Urinary bladder (tissue), 4 donors: Measurements from ENCODE around the gene P4HTM. TPM values are rescaled to one million over a fixed set of nuclear protein-coding genes. Genes with fewer than 3 reads are reported as not detected.

Experiments used
- DNase-seq: peaks from one replicate; pipeline ENCODE4 v3.0.0-alpha.2; 2015; ENCODE audit errors: extremely low spot score
- H3K27ac ChIP-seq: one replicate; pipeline ENCODE4 v1.5.1; 2013; ENCODE audit warnings: low read depth, mild to moderate bottlenecking, moderate library complexity
- H3K36me3 ChIP-seq: one replicate; pipeline ENCODE4 v1.6.1; 2013; ENCODE audit warnings: mild to moderate bottlenecking, moderate library complexity; ENCODE audit not compliant: insufficient read depth
- H3K4me1 ChIP-seq: one replicate; pipeline ENCODE4 v1.6.1; 2013; ENCODE audit warnings: mild to moderate bottlenecking, moderate library complexity; ENCODE audit not compliant: insufficient read depth
- H3K4me3 ChIP-seq: one replicate; pipeline ENCODE4 v1.5.1; 2013; ENCODE audit warnings: low read depth, low read length
- WGBS: extraction: QIAGEN DNeasy Blood & Tissue Kit; methylation state at CpG from one replicate; pipeline ENCODE4 v1.1.7; 2013; 5-methylcytosine and 5-hydroxymethylcytosine counted together
- polyA plus RNA-seq: library from polyadenylated mRNA; stranded (reverse); fragments of 200-250 nt; gene quantifications from one replicate; pipeline ENCODE4 v1.2.3, GENCODE V29; 2013
- total RNA-seq: library from RNA; depleted of rRNA; stranded (reverse); fragments of >200 nt; gene quantifications from one replicate; pipeline ENCODE4 v1.2.3, GENCODE V29; 2014
- donor health status: healthy with polysubstance abuse.
- donor health status: healthy.

Gene P4HTM
- total and polyA plus RNA-seq, 2 donors: 30.9 to 31.6 TPM

- Histone ChIP-seq H3K27ac (no peak overlapping the region), H3K36me3 (no peaks in the 10 kb centered on the region), H3K4me3 (no peak overlapping the region), H3K4me1 (no peaks in the 10 kb centered on the region)
- no peak for DNase-seq
Measured at GRCh38 chr3:48993834-48994233, 3.8 kb downstream of the P4HTM start.

DNA sequence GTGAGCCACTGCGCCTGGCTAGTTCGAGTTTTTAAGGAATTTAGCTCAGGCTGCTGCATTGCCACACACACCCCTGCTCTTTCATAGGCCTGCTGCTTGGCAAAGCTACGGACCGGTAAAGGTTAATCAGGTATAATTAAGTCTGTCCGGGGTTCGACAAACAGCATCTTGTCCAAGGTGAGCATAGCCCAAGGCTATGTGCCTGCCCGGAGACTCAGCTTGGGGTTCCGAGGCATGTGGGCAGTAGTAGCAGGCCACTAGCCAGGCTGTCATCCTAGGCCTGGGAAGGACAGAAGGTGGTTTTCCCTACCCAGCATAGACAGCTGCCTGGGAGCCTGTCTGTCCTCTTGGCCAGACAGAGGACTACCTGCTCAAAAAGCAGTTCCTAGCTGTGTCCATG lies 6.6 kb downstream of the P4HTM start:
- Histone ChIP-seq H3K27ac (no peak overlapping the region), H3K36me3 (no peaks in the 10 kb centered on the region), H3K4me1 (no peaks in the 10 kb centered on the region), H3K4me3 (no peak overlapping the region)
- no peak for DNase-seq
- WGBS: 92% methylated on average over 8 of the region's 8 CpGs

GRCh38 chr3:48997102-48997635 lies 7.1 kb downstream of the P4HTM start:
- no peak overlapping the region for H3K4me3 ChIP-seq
- H3K4me1 ChIP-seq: no peaks in the 10 kb centered on the region
- DNase-seq: no peak
- no peak overlapping the region for H3K27ac ChIP-seq
- no peaks in the 10 kb centered on the region for H3K36me3 ChIP-seq
- WGBS: 79% methylated on average over 8 of the region's 8 CpGs

GRCh38 chr3:48997714-48998637 lies 7.9 kb downstream of the P4HTM start:
- Histone ChIP-seq H3K4me3 (no peak overlapping the region), H3K4me1 (no peaks in the 10 kb centered on the region), H3K36me3 (no peaks in the 10 kb centered on the region), H3K27ac (no peak overlapping the region)
- no peak for DNase-seq
- 72% methylated on average over 20 of the region's 20 CpGs for WGBS

GRCh38 chr3:48999085-48999858 lies 9.2 kb downstream of the P4HTM start:
- no peak for DNase-seq
- no peak overlapping the region for H3K27ac ChIP-seq
- H3K4me1 ChIP-seq: no peaks in the 10 kb centered on the region
- 76% methylated on average over 8 of the region's 8 CpGs for WGBS
- H3K4me3 ChIP-seq: no peak overlapping the region
- H3K36me3 ChIP-seq: no peaks in the 10 kb centered on the region

DNA sequence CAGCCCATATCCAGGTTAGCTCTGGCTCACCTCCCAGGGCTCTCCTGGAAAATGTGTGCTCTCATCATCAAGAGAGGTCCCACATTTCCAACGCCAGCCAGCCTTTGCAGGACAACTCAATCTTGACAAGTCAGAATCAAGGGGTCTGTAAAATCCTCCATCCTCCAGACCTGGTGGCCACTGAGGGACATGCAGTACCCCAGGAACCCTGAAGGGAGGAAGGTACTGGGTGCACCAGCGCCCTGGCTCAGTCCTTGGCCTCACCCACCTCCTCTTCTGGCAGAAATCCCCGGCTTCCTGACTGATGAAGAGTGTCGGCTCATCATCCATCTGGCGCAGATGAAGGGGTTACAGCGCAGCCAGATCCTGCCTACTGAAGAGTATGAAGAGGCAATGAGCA lies 11.1 kb downstream of the P4HTM start:
- no peaks in the 10 kb centered on the region for H3K36me3 ChIP-seq
- DNase-seq: no peak
- H3K4me1 ChIP-seq: no peaks in the 10 kb centered on the region
- WGBS: 91% methylated on average over 6 of the region's 6 CpGs
- no peak overlapping the region for H3K27ac ChIP-seq
- no peak overlapping the region for H3K4me3 ChIP-seq

DNA sequence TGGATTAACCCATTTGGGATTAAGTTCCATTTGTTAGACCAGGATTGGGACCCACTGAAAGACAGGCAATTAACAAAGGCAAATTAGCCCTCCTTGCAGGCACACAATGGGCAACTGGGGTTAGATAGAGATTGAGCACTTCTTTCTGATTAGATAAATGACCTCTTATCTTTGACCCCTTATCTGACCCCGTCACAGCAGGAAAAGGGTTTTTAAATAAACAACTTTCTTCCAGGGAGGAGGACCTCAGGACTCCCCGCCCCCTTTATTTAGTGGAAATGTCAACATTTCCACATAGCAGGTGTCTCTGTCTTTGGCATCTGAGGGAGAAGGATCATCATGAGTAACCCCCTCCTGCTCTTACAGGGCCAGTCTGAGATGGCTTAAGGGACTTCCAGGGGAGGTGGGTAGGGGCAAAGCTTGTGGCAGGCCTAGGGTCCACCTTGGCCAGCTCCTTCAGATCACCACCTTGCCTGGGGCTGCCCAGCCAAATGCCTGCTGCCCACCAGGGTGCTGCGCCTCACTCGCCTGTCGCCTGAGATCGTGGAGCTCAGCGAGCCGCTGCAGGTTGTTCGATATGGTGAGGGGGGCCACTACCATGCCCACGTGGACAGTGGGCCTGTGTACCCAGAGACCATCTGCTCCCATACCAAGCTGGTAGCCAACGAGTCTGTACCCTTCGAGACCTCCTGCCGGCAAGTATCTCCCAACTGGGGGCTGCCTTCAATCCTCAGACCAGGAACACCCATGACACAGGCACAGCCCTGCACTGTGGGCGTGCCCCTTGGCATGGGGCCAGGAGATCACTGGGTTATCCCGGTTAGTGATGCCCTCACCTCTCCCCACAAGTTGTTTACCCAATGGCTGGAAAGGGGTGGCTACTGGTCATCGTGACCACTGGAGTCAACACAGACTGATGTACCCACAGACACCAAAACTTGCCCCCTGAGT lies 14.6 kb downstream of the P4HTM start:
- no peak for DNase-seq
- H3K27ac ChIP-seq: no peak overlapping the region
- no peaks in the 10 kb centered on the region for H3K36me3 ChIP-seq
- no peak overlapping the region for H3K4me3 ChIP-seq
- H3K4me1 ChIP-seq: no peaks in the 10 kb centered on the region
- 87% methylated on average over 16 of the region's 16 CpGs for WGBS

DNA sequence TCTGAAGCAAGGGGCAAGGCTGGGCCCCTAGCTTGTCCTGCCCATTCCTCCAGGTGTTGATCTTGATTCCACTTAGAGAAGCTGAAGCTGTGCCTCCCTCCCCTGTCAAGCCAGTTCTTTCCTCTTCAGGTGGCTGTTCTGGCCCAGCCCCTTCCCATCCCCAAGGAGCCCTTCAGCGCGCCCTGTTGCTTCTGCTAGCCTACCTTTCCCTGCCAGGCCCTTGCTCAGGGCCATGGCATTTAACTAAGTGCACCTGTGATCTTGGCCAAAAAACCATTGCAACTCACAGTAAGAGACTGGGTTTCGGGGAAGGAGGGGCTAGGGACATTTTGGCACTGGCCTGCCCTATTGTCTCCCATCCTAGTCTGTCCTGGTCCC lies 15.3 kb downstream of the P4HTM start:
- Histone ChIP-seq H3K27ac (no peak overlapping the region), H3K4me3 (no peak overlapping the region), H3K4me1 (no peaks in the 10 kb centered on the region), H3K36me3 (no peaks in the 10 kb centered on the region)
- 95% methylated on average over 3 of the region's 3 CpGs for WGBS
- DNase-seq: no peak

DNA sequence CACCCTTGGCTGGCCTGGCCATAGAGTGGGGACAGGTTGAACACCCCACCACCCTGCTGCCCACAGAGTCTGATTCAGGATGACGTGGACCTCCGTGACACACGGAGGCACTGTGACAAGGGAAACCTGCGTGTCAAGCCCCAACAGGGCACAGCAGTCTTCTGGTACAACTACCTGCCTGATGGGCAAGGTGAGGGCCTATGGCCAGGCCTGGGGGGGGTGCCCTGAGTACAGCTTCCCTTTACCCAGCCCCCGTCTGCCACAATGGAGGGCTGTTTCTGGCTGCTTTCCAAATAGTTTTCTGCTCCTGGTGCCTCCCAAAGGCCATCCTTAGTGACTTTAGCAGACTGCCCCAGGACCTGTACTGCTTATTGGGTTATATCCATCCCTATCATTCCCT lies 16.0 kb downstream of the P4HTM start:
- no peaks in the 10 kb centered on the region for H3K36me3 ChIP-seq
- DNase-seq: no peak
- peak overlapping the region; percentile 51 for H3K4me3 ChIP-seq
- no peaks in the 10 kb centered on the region for H3K4me1 ChIP-seq
- 91% methylated on average over 5 of the region's 5 CpGs for WGBS
- H3K27ac ChIP-seq: no peak overlapping the region

GRCh38 chr3:49006408-49007067 lies 16.5 kb downstream of the P4HTM start:
- H3K4me3 ChIP-seq: peak overlapping the region; percentile 51
- DNase-seq: no peak
- H3K4me1 ChIP-seq: no peaks in the 10 kb centered on the region
- H3K36me3 ChIP-seq: no peaks in the 10 kb centered on the region
- H3K27ac ChIP-seq: peak overlapping the region; percentile 88
- under 1% methylated on average over 32 of the region's 32 CpGs for WGBS

DNA sequence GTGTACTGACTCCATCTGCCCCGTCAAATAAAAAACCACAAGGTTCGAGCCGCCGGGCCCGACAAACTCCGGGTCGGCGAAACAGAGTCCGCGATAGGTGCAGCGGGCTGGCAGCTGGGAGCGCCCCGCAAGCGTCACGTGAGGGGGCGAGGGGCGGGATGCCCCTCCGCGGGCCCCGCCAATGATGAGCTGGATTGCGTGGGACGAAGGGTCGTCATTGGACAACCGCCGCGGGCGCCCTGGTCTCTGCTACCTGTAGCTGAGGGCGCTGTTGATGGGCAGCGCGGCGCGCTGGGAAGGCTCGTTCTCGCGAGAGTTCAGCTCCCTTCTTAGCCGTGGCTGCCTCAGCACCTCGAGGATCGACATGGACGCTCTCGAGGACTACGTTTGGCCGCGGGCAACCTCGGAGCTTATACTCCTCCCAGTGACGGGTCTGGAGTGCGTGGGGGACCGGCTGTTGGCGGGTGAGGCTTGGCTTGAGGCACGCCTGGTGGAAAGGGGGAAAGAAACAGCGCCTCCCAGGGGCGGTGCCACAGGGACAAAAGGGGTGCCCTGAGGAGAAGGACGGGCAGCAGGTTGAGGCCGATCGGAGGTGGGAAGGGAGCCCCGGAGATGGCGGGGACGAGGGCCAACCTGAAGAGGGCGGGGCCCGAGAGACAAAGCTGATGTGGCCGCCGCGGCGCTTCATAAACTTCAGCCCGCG lies 17.2 kb downstream of the P4HTM start, which contains the start of gene WDR6:
TSS of gene WDR6 (plus strand) at position 324 of the 703 bp plus-strand sequence. CDS start at position 365, 41 bp downstream.
- H3K4me1 ChIP-seq: no peaks in the 10 kb centered on the region

More for the DNA sequence above, 17.2 kb downstream of the P4HTM start, which contains the start of gene WDR6:
- peak; percentile 95 for DNase-seq
- H3K36me3 ChIP-seq: no peaks in the 10 kb centered on the region
- H3K4me3 ChIP-seq: peak within 1 kb of the TSS; percentile 51
- H3K27ac ChIP-seq: peak within 1 kb of the TSS; percentile 91
- under 1% methylated on average over 65 of the region's 65 CpGs for WGBS
